GM18867 (cell line): ENCODE data around the gene PTPRJ.

Experiments used
- ATAC-seq: cut with Tn5 transposase; IDR thresholded peaks from one replicate; pipeline ENCODE4 v1.9.1; 2021; ENCODE audit warnings: mild to moderate bottlenecking, moderate library complexity; ENCODE audit not compliant: unreplicated experiment

Gene PTPRJ

GRCh38 chr11:47967577-47968525 lies 12.5 kb upstream of the PTPRJ start:
- no peak for ATAC-seq

- ATAC-seq = no peak
These were observed 11.0 kb upstream of the PTPRJ start for GRCh38 chr11:47969401-47969800.

- no peak for ATAC-seq
These were observed 8.9 kb upstream of the PTPRJ start for GRCh38 chr11:47971501-47971900.

- ATAC-seq = no peak
These were observed 7.2 kb upstream of the PTPRJ start for GRCh38 chr11:47973173-47973572.

- no peak for ATAC-seq
These were observed 3.4 kb upstream of the PTPRJ start for GRCh38 chr11:47976931-47977330.

GRCh38 chr11:47977623-47978022 lies 2.7 kb upstream of the PTPRJ start:
- ATAC-seq = no peak

- no peak for ATAC-seq
These were observed 826 bp upstream of the PTPRJ start for GRCh38 chr11:47979378-47980087.

GRCh38 chr11:47980907-47981621 lies 705 bp downstream of the PTPRJ start:
- peak; percentile 71 for ATAC-seq

GRCh38 chr11:47981667-47982404 lies 1.5 kb downstream of the PTPRJ start:
- ATAC-seq = no peak

GRCh38 chr11:47982616-47983015 lies 2.3 kb downstream of the PTPRJ start:
- ATAC-seq = no peak

GRCh38 chr11:47983464-47984397 lies 3.4 kb downstream of the PTPRJ start:
- no peak for ATAC-seq

GRCh38 chr11:47986219-47986618 lies 5.9 kb downstream of the PTPRJ start:
- no peak for ATAC-seq

- no peak for ATAC-seq
These were observed 6.4 kb downstream of the PTPRJ start for GRCh38 chr11:47986742-47987141.

GRCh38 chr11:47987310-47987709 lies 7.0 kb downstream of the PTPRJ start:
- ATAC-seq = no peak

- no peak for ATAC-seq
These were observed 7.4 kb downstream of the PTPRJ start for GRCh38 chr11:47987781-47988180.

- ATAC-seq = no peak
These were observed 9.4 kb downstream of the PTPRJ start for GRCh38 chr11:47989779-47990178.

GRCh38 chr11:47991266-47991830 lies 11.0 kb downstream of the PTPRJ start:
- no peak for ATAC-seq

- no peak for ATAC-seq
These were observed 11.5 kb downstream of the PTPRJ start for GRCh38 chr11:47991894-47992293.
